Calu3 (cell line): ENCODE results near the gene PWWP2B. TPM values are rescaled to one million over a fixed set of nuclear protein-coding genes. Genes with fewer than 3 reads are reported as not detected.
A peak's percentile ranks its signal among the peaks of the same experiment; 100 is the strongest.

Experiments used
- BruUV-seq: library from RNA; stranded (reverse); fragments of 400-500 nt; replicated peaks from 2 replicates; lab custom pipeline; 2021; lab: Mats Ljungman, UMichigan
- CTCF ChIA-PET: fragments of 300-600 bp; sonication (Branson Sonifier 250); formaldehyde crosslinking; loops from one replicate; lab custom pipeline; 2022; ENCODE audit warnings: antibody characterized with exemption; lab: Charles Lee
- DNase-seq: peaks from one replicate; pipeline ENCODE4 v3.0.0; 2022
- H3K27ac Mint-ChIP-seq: one replicate; pipeline ENCODE4 v1.8.0; 2022; ENCODE audit warnings: mixed read lengths; ENCODE audit not compliant: unreplicated experiment
- H3K27me3 Mint-ChIP-seq: one replicate; pipeline ENCODE4 v1.8.0; 2022; ENCODE audit warnings: mixed read lengths; ENCODE audit not compliant: unreplicated experiment
- H3K36me3 Mint-ChIP-seq: one replicate; pipeline ENCODE4 v1.8.0; 2022; ENCODE audit warnings: mild to moderate bottlenecking, moderate library complexity, mixed read lengths; ENCODE audit not compliant: insufficient read depth, unreplicated experiment
- H3K4me1 Mint-ChIP-seq: one replicate; pipeline ENCODE4 v1.8.0; 2022; ENCODE audit warnings: mild to moderate bottlenecking, low read depth, mixed read lengths; ENCODE audit not compliant: unreplicated experiment
- H3K4me3 Mint-ChIP-seq: one replicate; pipeline ENCODE4 v1.8.0; 2022; ENCODE audit warnings: mild to moderate bottlenecking, low read depth, moderate library complexity, mixed read lengths; ENCODE audit not compliant: unreplicated experiment
- H3K9me3 Mint-ChIP-seq: one replicate; pipeline ENCODE4 v1.8.0; 2022; ENCODE audit warnings: low read depth, mixed read lengths; ENCODE audit not compliant: unreplicated experiment
- intact Hi-C: fragments of 100-400 bp; cut with micrococcal nuclease; formaldehyde crosslinking; loops from one replicate; pipeline ENCODE4 v1.10.0; 2022; ENCODE audit not compliant: unreplicated experiment
- total RNA-seq: library from RNA; stranded (reverse); gene quantifications from 2 replicates; pipeline ENCODE4 v1.2.3, GENCODE V29; 2022
- TF ChIP-seq, protein P1 (sequence below): fragments of 200-600 bp; IDR thresholded peaks from one replicate; pipeline ENCODE4 v1.8.0; 2022; ENCODE audit warnings: antibody characterized with exemption; ENCODE audit not compliant: unreplicated experiment

PWWP2B gene
- total RNA-seq, 1 experiment from 2014 or later = 12.9 TPM

DNA sequence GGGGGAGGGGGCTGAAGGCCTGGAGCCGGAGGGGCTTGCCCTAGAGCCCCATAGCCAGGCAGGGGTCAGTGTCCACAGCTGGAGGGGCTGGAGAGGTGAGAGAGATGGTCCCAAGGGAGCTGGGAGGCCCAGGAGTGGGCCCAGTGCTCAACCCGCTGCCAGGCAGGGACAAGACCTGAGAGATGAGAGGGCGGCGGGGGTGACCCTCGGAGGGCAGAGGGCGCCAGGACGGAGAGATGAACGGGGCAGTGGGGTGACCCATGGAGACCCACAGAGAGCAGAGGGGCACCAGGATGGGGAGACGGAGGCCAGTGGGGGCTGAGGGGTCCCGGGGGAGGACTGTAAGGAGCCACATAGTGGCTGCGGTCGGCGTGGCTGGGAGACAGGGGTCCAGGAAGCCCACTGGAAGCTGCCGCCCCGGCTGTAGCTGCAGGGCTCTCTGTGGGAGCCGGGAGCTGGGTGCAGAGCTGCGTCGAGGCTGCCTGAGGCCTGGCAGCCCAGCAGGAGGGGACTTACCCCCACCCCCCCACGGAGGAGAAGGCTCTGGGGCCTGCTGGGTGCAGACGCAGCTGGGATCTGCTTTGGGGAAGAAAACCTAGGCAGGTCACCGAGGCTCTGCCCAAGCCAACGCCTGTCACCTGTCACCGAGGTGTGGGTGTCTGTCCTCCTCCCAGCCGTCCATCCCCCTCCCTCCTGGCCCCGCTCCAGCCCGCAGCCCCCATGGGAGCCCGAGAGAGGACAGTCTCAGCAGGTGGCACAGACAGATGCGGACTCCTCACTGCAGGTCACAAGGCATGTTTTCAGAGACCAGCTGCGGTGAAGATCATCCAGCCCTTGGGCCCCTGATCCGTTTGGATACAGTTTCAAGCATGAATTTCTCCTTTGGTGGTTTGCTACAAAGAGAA lies 25.1 kb downstream of the PWWP2B start:
- H3K4me3 Mint-ChIP-seq = peak overlapping the region; percentile 52
- TF ChIP-seq, protein P1, sequence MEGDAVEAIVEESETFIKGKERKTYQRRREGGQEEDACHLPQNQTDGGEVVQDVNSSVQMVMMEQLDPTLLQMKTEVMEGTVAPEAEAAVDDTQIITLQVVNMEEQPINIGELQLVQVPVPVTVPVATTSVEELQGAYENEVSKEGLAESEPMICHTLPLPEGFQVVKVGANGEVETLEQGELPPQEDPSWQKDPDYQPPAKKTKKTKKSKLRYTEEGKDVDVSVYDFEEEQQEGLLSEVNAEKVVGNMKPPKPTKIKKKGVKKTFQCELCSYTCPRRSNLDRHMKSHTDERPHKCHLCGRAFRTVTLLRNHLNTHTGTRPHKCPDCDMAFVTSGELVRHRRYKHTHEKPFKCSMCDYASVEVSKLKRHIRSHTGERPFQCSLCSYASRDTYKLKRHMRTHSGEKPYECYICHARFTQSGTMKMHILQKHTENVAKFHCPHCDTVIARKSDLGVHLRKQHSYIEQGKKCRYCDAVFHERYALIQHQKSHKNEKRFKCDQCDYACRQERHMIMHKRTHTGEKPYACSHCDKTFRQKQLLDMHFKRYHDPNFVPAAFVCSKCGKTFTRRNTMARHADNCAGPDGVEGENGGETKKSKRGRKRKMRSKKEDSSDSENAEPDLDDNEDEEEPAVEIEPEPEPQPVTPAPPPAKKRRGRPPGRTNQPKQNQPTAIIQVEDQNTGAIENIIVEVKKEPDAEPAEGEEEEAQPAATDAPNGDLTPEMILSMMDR = no peak
- peaks cover 4% of the 10 kb centered on the region for H3K36me3 Mint-ChIP-seq
- no peak overlapping the region for H3K27ac Mint-ChIP-seq
- CTCF ChIA-PET = interaction anchor here (0.9 kb wide), 1 partner anchor 25 kb away, joined by 4 read pairs; no protein-coding TSS in a partner anchor
- no peaks in the 10 kb centered on the region for H3K27me3 Mint-ChIP-seq
- intact Hi-C loops = loop anchor here (2.0 kb wide), 1 partner anchor 25 kb away; no protein-coding TSS in a partner anchor
- H3K9me3 Mint-ChIP-seq = no peaks in the 10 kb centered on the region
- H3K4me1 Mint-ChIP-seq = peaks cover 6% of the 10 kb centered on the region
- no peak for DNase-seq
- no TSS peak for BruUV-seq

DNA sequence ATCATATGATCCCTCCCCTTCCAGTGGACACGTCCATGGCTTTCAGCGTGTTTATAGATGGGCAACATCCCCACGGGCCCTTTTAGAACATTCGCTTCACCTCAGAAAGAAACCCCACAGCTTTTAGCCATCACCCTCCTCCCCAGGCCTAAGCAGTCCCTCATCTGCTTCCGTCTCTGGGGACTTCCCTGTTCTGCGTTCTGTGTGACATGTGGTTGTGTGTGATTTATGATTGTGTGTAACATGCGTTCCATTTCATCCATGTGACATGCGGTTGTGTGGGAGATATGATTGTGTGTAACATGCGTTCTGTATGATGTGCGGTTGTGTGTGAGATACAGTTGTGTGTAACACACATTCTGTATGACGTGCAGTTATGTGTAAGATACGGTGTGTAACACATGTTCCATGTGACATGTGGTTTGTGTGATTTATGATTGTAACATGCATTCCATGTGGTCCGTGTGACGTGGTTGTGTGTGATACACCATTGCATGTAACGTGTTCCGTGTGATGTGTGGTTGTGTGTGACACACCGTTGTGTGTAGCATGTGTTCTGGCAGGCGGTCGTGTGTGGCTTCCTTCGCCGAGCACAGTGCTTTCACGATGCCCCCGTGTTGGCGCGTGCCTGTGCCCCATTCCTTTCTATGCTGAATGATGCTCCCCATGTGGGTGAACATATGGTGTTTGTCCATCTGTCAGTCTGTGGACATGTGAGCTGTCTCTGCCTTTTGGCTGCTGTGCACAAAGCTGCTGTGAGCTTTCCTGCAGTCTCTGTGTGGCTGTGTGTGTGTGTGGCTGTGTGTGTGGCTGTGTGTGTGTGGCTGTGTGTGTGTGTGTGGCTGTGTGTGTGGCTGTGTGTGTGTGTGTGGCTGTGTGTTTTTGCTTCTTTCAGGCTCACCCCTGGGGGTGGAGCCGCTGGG lies 26.2 kb downstream of the PWWP2B start:
- BruUV-seq = no TSS peak
- Mint-ChIP-seq H3K27ac (no peak overlapping the region), H3K4me3 (no peak overlapping the region), H3K4me1 (peaks cover 6% of the 10 kb centered on the region), H3K9me3 (no peaks in the 10 kb centered on the region), H3K36me3 (peaks cover 4% of the 10 kb centered on the region), H3K27me3 (no peaks in the 10 kb centered on the region)
- TF ChIP-seq, protein P1 = no peak
- CTCF ChIA-PET = no interaction called here
- no peak for DNase-seq
- intact Hi-C loops = no loop called here

DNA sequence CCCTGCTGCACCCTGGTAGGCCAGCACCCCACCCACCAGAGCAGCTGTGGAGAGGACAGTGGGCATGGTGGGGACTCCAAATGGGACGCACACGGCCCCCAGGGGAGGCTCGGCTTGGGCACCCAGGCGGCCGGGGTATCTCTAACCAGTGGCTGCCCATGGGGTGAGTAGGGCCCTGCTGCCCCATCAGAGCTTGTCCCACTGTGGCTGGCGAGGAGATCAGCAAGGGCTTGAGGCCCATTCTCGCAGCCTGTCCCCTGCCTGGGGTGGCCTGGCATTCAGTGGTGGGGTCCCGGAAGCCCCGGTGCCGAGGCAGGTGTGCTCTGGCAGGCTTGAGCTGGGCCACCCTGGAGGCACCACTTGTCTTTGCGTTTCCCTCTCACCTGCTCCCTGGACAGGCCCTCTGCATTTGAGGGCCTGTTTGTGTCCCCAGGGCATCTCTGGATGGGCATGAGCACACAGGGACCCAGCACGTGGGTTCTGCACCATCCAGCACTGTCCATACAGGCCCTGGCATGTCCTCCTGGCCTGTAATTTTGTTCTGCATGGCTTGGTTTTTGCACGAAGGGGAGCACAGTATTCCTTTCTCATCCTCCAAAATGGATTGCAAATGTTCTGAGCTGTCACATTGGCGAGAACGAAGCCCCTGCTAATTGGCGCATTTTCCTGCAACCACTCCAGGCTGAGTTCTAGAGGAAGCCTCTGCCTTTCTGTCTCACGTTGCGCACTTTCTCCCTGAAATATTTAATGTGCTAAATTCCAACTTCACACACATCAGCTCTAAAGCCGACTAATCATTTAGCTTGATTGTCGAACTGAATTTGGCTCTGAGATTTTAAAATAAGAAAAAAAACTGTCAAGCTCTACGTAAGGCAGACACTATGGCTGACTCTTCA lies 27.2 kb downstream of the PWWP2B start:
- H3K27me3 Mint-ChIP-seq = no peaks in the 10 kb centered on the region
- CTCF ChIA-PET = no interaction called here
- BruUV-seq = no TSS peak
- H3K4me1 Mint-ChIP-seq = peaks cover 6% of the 10 kb centered on the region
- H3K27ac Mint-ChIP-seq = no peak overlapping the region
- peaks cover 3% of the 10 kb centered on the region for H3K36me3 Mint-ChIP-seq
- no peak overlapping the region for H3K4me3 Mint-ChIP-seq
- H3K9me3 Mint-ChIP-seq = no peaks in the 10 kb centered on the region
- intact Hi-C loops = no loop called here
- TF ChIP-seq, protein P1 = no peak
- no peak for DNase-seq
